ENCODE measurements around the gene MBD6. TPM values are rescaled to one million over a fixed set of nuclear protein-coding genes. Genes with fewer than 3 reads are reported as not detected.

Gene MBD6
- total and polyA plus RNA-seq, 2 of the 4 experiments (the other 2 are of a cell fraction), result 0.90 to 9.3 TPM

- intact Hi-C loops (cut with micrococcal nuclease), result no loop called here
- Histone ChIP-seq H2BK5ac (ENCODE audit: low read depth, low read length, poor library complexity, severe bottlenecking) (no peak overlapping the region), H3K4ac (ENCODE audit: low read depth, low read length) (no peak overlapping the region), H3K79me1 (ENCODE audit: low read depth in 1 of 2, low read length in 2 of 2) (no peaks in the 10 kb centered on the region), H2AK9ac (replicated peaks; ENCODE audit: low read depth, low read length, poor library complexity) (peak overlapping the region; percentile 73), H3K27me3 (ENCODE audit: control insufficient read depth, insufficient read depth, low read length) (peaks cover 56% of the 10 kb centered on the region), H4K5ac (ENCODE audit: low read depth, low read length) (no peak overlapping the region), H3K4me2 (ENCODE audit: low read depth, low read length) (peak overlapping the region; percentile 39; the same call in 1 of the 2 replicates), H3K27ac (ENCODE audit: insufficient read depth, low read length) (no peak overlapping the region), H3K14ac (replicated peaks; ENCODE audit: low read depth, low read length) (no peak overlapping the region), H2AFZ (replicated peaks; ENCODE audit: low read length, poor library complexity) (peak overlapping the region; percentile 77), H2BK15ac (ENCODE audit: low read depth, low read length) (no peak overlapping the region), H4K8ac (ENCODE audit: low read depth in 2 of 2, low read length in 2 of 2) (no peak overlapping the region), H2BK20ac (ENCODE audit: low read depth, low read length) (no peak overlapping the region), H3K4me1 (ENCODE audit: control insufficient read depth, insufficient read depth, low read length) (0 out of 2 replicates have a peak, but pooled peaks cover 3% of the 10 kb centered on the region), H2BK120ac (ENCODE audit: low read depth, low read length) (no peak overlapping the region), H3K18ac (ENCODE audit: low read depth, low read length) (no peak overlapping the region), H3K9me1 (ENCODE audit: insufficient read depth, low read length) (no peaks in the 10 kb centered on the region), H3K23ac (ENCODE audit: low read depth, low read length) (no peak overlapping the region), H3K9me3 (ENCODE audit: control insufficient read depth, insufficient read depth, low read length) (no peaks in the 10 kb centered on the region; the same call in 1 of the 2 replicates), H3K36me3 (ENCODE audit: control insufficient read depth, insufficient read depth, low read length) (no peaks in the 10 kb centered on the region), H3K4me3 (ENCODE audit: insufficient read depth, low read depth, low read length) (peak overlapping the region; percentile 3), H4K91ac (ENCODE audit: insufficient read depth, low read depth, low read length) (no peak overlapping the region), H4K20me1 (ENCODE audit: insufficient read depth, low read length) (no peaks in the 10 kb centered on the region), H2AK5ac (ENCODE audit: low read depth, low read length) (no peak overlapping the region), H3K9ac (ENCODE audit: low read depth, low read length) (no peak overlapping the region), H3K56ac (ENCODE audit: extremely low read depth, insufficient read depth, low read length) (no peak overlapping the region)
- ATAC-seq (ENCODE audit: low read depth) (peak; percentile 70), DNase-seq (no peak)
- CTCF ChIA-PET, result interaction anchor here (1.1 to 1.9 kb wide), 3 partner anchors 13 to 20 kb away, joined by 3 to 8 read pairs (median 4); partner anchors contain the start of genes GLI1 and INHBE
- TF ChIP-seq BHLHE40 (IDR thresholded peaks at IDR 0.05; ENCODE audit: low read depth, low read length) (peak; percentile 65), MXI1 (IDR thresholded peaks at IDR 0.05; ENCODE audit: borderline replicate concordance, low read depth, low read length) (peak; percentile 85; the same call in 1 of the 2 replicates), RFX5 (IDR thresholded peaks at IDR 0.05; ENCODE audit: low read depth, low read length) (no peak)
- POLR2A ChIA-PET (ENCODE audit: unreplicated experiment), result no interaction called here
- 0% methylated on average over 15 of the region's 84 CpGs; no CpG with 5 or more reads in 1 of the 2 experiments for WGBS, 2 experiments (ENCODE audit: extremely low coverage in 2 of 2, insufficient read length in 1 of 2)
- in situ Hi-C loops (cut with MboI; ENCODE audit: low sequenced_read_pairs), result no loop called here
- BruUV-seq (replicated peaks), result no TSS peak
- dilution Hi-C loops (cut with HindIII; ENCODE audit: low sequenced_read_pairs, unreplicated experiment), result no loop called here
Observed at GRCh38 chr12:57475271-57476161, 47.1 kb upstream of the MBD6 start.
